ENCODE results near the gene GPR137. TPM values are rescaled to one million over a fixed set of nuclear protein-coding genes. Genes with fewer than 3 reads are reported as not detected.

Gene GPR137
- total and polyA plus RNA-seq, 2 experiments from 2014 or later = 16.3 to 32.5 TPM

GRCh38 chr11:64304316-64305072, 18.8 kb downstream of the GPR137 start:
- H4K20me1 ChIP-seq (replicated peaks; ENCODE audit: insufficient read depth) = peaks cover 3% of the 10 kb centered on the region; the same call in 1 of the 2 replicates
- no peaks in the 10 kb centered on the region for H3K36me3 ChIP-seq (ENCODE audit: insufficient read depth)
- H3K4me2 ChIP-seq = peak overlapping the region; percentile 96
- TF ChIP-seq EZH2 (IDR thresholded peaks at IDR 0.05; ENCODE audit: low read depth, unreplicated experiment) = no peak
- peak; percentile 75 for TF ChIP-seq POLR2AphosphoS5 (IDR thresholded peaks at IDR 0.05; ENCODE audit: low read depth)
- peak; percentile 94 to 95 for TF ChIP-seq CTCF (conservative IDR thresholded peaks at IDR 0.05; ENCODE audit: low read depth in 2 of 2)
- Mint-ChIP-seq H3K4me3 (peak overlapping the region; percentile 90), H3K4me1 (peaks cover 17% of the 10 kb centered on the region), H3K27ac (peak overlapping the region; percentile 100), H3K27me3 (ENCODE audit: insufficient read depth, low read depth, poor library complexity) (peaks cover 44% of the 10 kb centered on the region), H3K9me3 (no peaks in the 10 kb centered on the region; the same call in 2 of the 3 replicates), H3K36me3 (ENCODE audit: low read depth) (peaks cover 10% of the 10 kb centered on the region; the same call in 2 of the 3 replicates)
- peaks cover 23% of the 10 kb centered on the region for H3K79me2 ChIP-seq (replicated peaks; ENCODE audit: insufficient read depth)
- H3F3A ChIP-seq (replicated peaks; ENCODE audit: low read depth) = peaks cover 13% of the 10 kb centered on the region
- H3K27ac ChIP-seq (ENCODE audit: low read depth) = peak overlapping the region; percentile 99
- peaks cover 39% of the 10 kb centered on the region for H3K27me3 ChIP-seq (ENCODE audit: insufficient read depth)
- H3K4me3 ChIP-seq = peak overlapping the region; percentile 80
- ATAC-seq (peak; percentile 57), DNase-seq (ENCODE audit: low spot score) (peak; percentile 99)
- H2AFZ ChIP-seq = 0 out of 2 replicates have a peak overlapping the region, but pooled peaks have one; percentile 77
- peaks cover 13% of the 10 kb centered on the region; the same call in 1 of the 2 replicates for H3K4me1 ChIP-seq (ENCODE audit: insufficient read depth)
- H3K9me2 ChIP-seq (ENCODE audit: insufficient read depth) = no peaks in the 10 kb centered on the region

- peak; percentile 67 for ATAC-seq
- H3K9me3 Mint-ChIP-seq = no peaks in the 10 kb centered on the region; the same call in 2 of the 3 replicates
- H3K27me3 Mint-ChIP-seq (ENCODE audit: insufficient read depth, low read depth, poor library complexity) = peaks cover 37% of the 10 kb centered on the region
- H3F3A ChIP-seq (replicated peaks; ENCODE audit: low read depth) = peaks cover 7% of the 10 kb centered on the region
- H3K4me1 ChIP-seq (ENCODE audit: insufficient read depth) = peaks cover 9% of the 10 kb centered on the region; the same call in 1 of the 2 replicates
- peaks cover 3% of the 10 kb centered on the region; the same call in 1 of the 2 replicates for H4K20me1 ChIP-seq (replicated peaks; ENCODE audit: insufficient read depth)
- H3K4me2 ChIP-seq = peak within 1 kb of the TSS; percentile 96
- no peaks in the 10 kb centered on the region for H3K36me3 ChIP-seq (ENCODE audit: insufficient read depth)
- peaks cover 10% of the 10 kb centered on the region; the same call in 2 of the 3 replicates for H3K36me3 Mint-ChIP-seq (ENCODE audit: low read depth)
- peak within 1 kb of the TSS; percentile 100 for H3K27ac Mint-ChIP-seq
- 0 out of 2 replicates have a peak within 1 kb of the TSS, but pooled peaks have one; percentile 77 for H2AFZ ChIP-seq
- peaks cover 29% of the 10 kb centered on the region for H3K79me2 ChIP-seq (replicated peaks; ENCODE audit: insufficient read depth)
- TF ChIP-seq ETS1 (IDR thresholded peaks at IDR 0.05) (no peak), CREB1 (CRISPR knock-in tag; IDR thresholded peaks at IDR 0.05; ENCODE audit: low read depth) (peak; percentile 67), POLR2AphosphoS5 (IDR thresholded peaks at IDR 0.05; ENCODE audit: low read depth) (peak; percentile 44; the same call in 1 of the 2 replicates)
- peak within 1 kb of the TSS; percentile 99 for H3K27ac ChIP-seq (ENCODE audit: low read depth)
- H3K4me3 ChIP-seq = peak within 1 kb of the TSS; percentile 91
- H3K9me2 ChIP-seq (ENCODE audit: insufficient read depth) = no peaks in the 10 kb centered on the region
- H3K4me3 Mint-ChIP-seq = peak within 1 kb of the TSS; percentile 100
- DNase-seq (ENCODE audit: low spot score) = peak; percentile 100
- H3K27me3 ChIP-seq (ENCODE audit: insufficient read depth) = peaks cover 32% of the 10 kb centered on the region
- H3K4me1 Mint-ChIP-seq = peaks cover 14% of the 10 kb centered on the region
Observed at GRCh38 chr11:64305075-64305690, 19.5 kb downstream of the GPR137 start, which contains the start of gene ESRRA. Gene ESRRA (plus strand): TSS chr11:64305524. CDS start chr11:64307180, 1,656 bp downstream.

All from GM23338 (cell line).